Mucosa of rectum (tissue), 2 donors: Measurements from ENCODE around the gene TFAP2E.
A peak's percentile ranks its signal among the peaks of the same experiment; 100 is the strongest.
"Not testable (repeated sequence)": the region's sequence is repeated elsewhere in the genome, so short reads cannot be mapped to it uniquely, and the experiment has no call there.

Source experiments
- H3K27ac ChIP-seq, 2 donors: one replicate each; pipeline ENCODE4 v1.7.0; 2013; ENCODE audit warnings: inconsistent platforms in 2 of 2, low read depth in 2 of 2, low read length in 2 of 2
- H3K27me3 ChIP-seq, 2 donors: one replicate each; pipeline ENCODE4 v1.7.0; 2013; ENCODE audit warnings: low read length in 2 of 2; ENCODE audit not compliant: control insufficient read depth in 2 of 2, insufficient read depth in 2 of 2
- H3K36me3 ChIP-seq, 2 donors: one replicate each; pipeline ENCODE4 v1.7.0; 2013; ENCODE audit warnings: low read length in 2 of 2; ENCODE audit not compliant: control insufficient read depth in 2 of 2, insufficient read depth in 2 of 2
- H3K4me1 ChIP-seq, 2 donors: one replicate each; pipeline ENCODE4 v1.7.0; 2013; ENCODE audit warnings: low read length in 2 of 2, mild to moderate bottlenecking in 1 of 2; ENCODE audit not compliant: control insufficient read depth in 2 of 2, insufficient read depth in 2 of 2
- H3K4me3 ChIP-seq, 2 donors: one replicate each; pipeline ENCODE4 v1.7.0; 2013; ENCODE audit warnings: low read length in 2 of 2
- H3K9ac ChIP-seq, 2 donors: one replicate each; pipeline ENCODE4 v1.7.0; 2013; ENCODE audit warnings: low read length in 2 of 2, low read depth in 1 of 2, mild to moderate bottlenecking in 1 of 2
- H3K9me3 ChIP-seq, 2 donors: one replicate each; pipeline ENCODE4 v1.7.0; 2013; ENCODE audit warnings: low read length in 2 of 2; ENCODE audit not compliant: control insufficient read depth in 2 of 2
- donor health status: healthy.
- donor health status: Normal muscosa, but diverticular disease.

Gene TFAP2E

DNA sequence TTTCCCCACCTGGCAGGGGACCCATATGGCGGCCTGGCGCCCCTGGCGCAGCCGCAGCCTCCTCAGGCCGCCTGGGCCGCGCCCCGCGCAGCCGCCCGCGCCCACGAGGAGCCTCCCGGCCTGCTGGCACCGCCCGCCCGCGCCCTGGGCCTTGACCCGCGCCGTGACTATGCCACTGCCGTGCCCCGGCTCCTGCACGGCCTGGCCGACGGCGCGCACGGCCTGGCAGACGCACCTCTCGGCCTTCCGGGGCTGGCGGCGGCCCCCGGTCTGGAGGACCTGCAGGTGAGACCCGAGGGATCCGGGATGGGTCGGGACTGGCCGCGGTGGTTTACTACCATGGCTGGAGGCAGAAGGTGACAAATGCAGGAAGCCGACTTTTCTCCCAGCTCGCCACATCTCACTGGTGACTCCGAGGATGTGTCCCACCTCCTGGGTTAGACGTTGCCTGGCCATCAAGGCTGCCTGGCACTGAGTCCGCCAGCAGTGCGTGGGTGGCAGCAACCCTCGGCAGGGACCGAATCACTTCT lies 1.1 kb downstream of the TFAP2E start:
- H3K4me3 ChIP-seq, result peak overlapping the region in 1 of 2 donors; percentile 43
- H3K27me3 ChIP-seq, result peaks cover 18 to 27% of the 10 kb centered on the region in 2 donors

DNA sequence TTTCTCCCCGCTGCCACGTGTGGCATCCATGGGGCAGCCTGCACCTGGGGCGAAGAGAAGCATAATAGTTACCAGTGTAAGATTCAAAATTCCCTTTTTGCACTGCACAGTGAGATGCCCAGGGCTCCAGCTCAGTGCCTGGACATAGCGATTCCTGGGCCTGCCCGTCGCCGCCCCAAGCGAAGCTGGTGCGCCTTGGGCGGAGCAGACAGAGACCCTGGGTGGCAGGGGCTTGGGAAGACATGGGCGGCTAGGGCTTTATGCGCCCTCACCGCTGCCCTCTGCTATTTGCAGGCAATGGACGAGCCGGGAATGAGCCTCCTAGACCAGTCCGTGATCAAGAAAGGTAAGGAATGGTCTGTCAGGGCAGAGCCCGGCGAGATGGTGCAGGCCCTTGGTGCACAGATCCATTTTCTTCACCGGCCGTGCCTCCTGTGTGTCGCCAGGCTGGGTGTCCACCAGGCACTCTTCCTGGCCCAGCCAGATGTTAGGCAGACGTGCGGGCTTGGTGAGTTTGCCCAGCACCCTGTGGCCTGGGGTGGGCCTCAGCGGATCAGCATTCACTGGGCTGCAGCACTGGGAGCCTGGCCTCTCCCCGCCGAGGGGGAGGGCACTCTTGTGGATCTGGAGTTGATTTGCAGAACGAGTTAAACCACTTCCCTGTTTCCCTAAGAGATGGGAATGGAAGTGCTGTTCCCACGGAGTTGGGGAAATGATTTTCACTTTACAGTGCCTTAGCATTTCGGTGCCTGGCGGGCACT lies 1.7 kb downstream of the TFAP2E start:
- Histone ChIP-seq H3K4me3 (no peak overlapping the region), H3K9ac (no peak overlapping the region), H3K27me3 (peaks cover 18 to 27% of the 10 kb centered on the region in 2 donors), H3K27ac (no peak overlapping the region), H3K36me3 (no peaks in the 10 kb centered on the region), H3K4me1 (peaks cover 5 to 17% of the 10 kb centered on the region in 2 donors), H3K9me3 (no peaks in the 10 kb centered on the region)

More for the DNA sequence above, 1.1 kb downstream of the TFAP2E start:
- H3K4me1 ChIP-seq, result peaks cover 5 to 17% of the 10 kb centered on the region in 2 donors
- no peak overlapping the region for H3K9ac ChIP-seq
- no peak overlapping the region for H3K27ac ChIP-seq
- H3K36me3 ChIP-seq, result no peaks in the 10 kb centered on the region
- no peaks in the 10 kb centered on the region for H3K9me3 ChIP-seq

DNA sequence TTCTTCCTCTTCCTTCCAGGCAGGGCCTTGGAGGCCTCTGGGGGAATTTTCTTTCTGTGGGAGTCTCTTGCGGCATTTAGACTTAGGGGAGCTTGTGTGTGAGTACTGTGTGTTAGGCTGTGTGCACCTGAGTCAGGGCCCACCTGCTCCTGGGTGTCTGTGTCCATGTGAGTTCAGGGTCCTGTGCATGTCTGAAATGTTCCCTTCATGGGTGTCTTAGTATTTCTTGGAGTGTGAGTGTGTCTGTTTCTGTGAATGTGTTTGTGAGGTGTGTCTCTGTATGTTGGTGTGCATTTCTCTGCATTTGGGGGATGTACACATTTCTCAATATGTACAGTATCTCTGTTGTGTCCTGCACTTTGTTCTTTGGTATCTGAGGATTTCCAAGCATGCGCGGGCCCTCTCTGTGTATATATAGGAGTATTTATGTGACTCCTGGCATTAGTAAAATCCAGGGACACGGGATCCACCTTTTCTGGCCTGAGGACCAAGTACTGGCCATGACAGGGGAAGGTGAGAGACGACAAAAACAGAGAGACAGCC lies 2.4 kb downstream of the TFAP2E start:
- H3K36me3 ChIP-seq, result no peaks in the 10 kb centered on the region
- no peak overlapping the region for H3K9ac ChIP-seq
- peaks cover 18 to 24% of the 10 kb centered on the region in 2 donors for H3K27me3 ChIP-seq
- no peaks in the 10 kb centered on the region for H3K9me3 ChIP-seq
- H3K4me1 ChIP-seq, result peaks cover 5 to 17% of the 10 kb centered on the region in 2 donors
- no peak overlapping the region for H3K4me3 ChIP-seq
- H3K27ac ChIP-seq, result no peak overlapping the region

DNA sequence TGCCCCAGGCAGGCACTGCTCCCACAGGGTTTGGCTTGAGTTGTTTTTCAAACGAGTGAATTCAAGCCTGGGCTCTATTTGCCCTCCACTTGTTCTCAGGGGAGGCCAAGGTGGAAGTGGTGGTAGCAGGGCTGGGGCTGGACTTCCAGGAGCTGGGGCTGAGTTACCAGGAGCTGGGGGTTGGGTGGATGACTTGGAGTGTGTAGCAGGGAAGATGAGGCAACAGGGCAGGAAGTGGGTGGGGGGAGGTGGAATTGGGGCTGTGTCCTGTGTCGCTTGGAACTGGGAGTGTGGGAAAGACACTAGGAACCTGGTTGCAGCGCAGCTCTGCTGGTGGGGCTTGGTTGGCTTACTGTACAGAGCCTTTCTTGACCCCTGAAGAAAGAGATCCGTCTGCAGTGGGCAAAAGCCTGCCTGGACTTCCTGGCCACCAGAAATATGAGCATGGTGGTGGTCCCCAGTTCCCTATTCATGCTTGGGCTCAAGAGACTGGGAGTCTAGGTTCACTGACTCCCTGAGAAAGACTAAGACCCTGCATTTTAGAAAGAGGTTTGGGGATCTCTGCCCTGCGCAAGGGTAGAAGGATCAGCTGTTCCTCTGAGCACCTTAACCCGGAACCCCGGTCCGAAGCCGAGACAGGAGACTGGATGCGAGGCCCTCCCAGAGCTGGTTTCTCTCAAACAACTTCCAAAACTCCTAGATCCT lies 3.1 kb downstream of the TFAP2E start:
- H3K27ac ChIP-seq, result no peak overlapping the region
- H3K27me3 ChIP-seq, result peaks cover 15 to 23% of the 10 kb centered on the region in 2 donors
- H3K9me3 ChIP-seq, result no peaks in the 10 kb centered on the region
- H3K9ac ChIP-seq, result no peak overlapping the region
- H3K4me1 ChIP-seq, result peaks cover 5 to 17% of the 10 kb centered on the region in 2 donors
- no peaks in the 10 kb centered on the region for H3K36me3 ChIP-seq
- no peak overlapping the region for H3K4me3 ChIP-seq

DNA sequence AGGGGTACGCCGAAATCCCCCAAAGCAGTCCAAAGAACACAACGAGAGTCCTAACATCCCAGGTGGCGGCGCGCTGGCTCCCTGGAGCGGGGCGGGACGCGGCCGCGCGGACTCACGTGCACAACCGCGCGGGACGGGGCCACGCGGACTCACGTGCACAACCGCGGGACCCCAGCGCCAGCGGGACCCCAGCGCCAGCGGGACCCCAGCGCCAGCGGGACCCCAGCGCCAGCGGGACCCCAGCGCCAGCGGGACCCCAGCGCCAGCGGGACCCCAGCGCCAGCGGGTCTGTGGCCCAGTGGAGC lies 3.6 kb downstream of the TFAP2E start:
- peak overlapping the region in 1 of 2 donors; percentile 67 for H3K4me3 ChIP-seq
- H3K27ac ChIP-seq, H3K36me3 ChIP-seq, H3K9ac ChIP-seq, H3K9me3 ChIP-seq: not testable (repeated sequence)
- peaks cover 11 to 19% of the 10 kb centered on the region in 2 donors for H3K27me3 ChIP-seq
- H3K4me1 ChIP-seq, result peaks cover 5 to 17% of the 10 kb centered on the region in 2 donors

DNA sequence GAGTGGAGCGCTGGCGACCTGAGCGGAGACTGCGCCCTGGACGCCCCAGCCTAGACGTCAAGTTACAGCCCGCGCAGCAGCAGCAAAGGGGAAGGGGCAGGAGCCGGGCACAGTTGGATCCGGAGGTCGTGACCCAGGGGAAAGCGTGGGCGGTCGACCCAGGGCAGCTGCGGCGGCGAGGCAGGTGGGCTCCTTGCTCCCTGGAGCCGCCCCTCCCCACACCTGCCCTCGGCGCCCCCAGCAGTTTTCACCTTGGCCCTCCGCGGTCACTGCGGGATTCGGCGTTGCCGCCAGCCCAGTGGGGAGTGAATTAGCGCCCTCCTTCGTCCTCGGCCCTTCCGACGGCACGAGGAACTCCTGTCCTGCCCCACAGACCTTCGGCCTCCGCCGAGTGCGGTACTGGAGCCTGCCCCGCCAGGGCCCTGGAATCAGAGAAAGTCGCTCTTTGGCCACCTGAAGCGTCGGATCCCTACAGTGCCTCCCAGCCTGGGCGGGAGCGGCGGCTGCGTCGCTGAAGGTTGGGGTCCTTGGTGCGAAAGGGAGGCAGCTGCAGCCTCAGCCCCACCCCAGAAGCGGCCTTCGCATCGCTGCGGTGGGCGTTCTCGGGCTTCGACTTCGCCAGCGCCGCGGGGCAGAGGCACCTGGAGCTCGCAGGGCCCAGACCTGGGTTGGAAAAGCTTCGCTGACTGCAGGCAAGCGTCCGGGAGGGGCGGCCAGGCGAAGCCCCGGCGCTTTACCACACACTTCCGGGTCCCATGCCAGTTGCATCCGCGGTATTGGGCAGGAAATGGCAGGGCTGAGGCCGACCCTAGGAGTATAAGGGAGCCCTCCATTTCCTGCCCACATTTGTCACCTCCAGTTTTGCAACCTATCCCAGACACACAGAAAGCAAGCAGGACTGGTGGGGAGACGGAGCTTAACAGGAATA lies 4.2 kb downstream of the TFAP2E start:
- Histone ChIP-seq H3K27ac (no peak overlapping the region), H3K9me3 (no peaks in the 10 kb centered on the region), H3K27me3 (peaks cover 5 to 15% of the 10 kb centered on the region in 2 donors), H3K36me3 (no peaks in the 10 kb centered on the region), H3K4me1 (peaks cover 5 to 17% of the 10 kb centered on the region in 2 donors), H3K9ac (peak overlapping the region; percentile 54 to 58), H3K4me3 (peak overlapping the region; percentile 66 to 67)

DNA sequence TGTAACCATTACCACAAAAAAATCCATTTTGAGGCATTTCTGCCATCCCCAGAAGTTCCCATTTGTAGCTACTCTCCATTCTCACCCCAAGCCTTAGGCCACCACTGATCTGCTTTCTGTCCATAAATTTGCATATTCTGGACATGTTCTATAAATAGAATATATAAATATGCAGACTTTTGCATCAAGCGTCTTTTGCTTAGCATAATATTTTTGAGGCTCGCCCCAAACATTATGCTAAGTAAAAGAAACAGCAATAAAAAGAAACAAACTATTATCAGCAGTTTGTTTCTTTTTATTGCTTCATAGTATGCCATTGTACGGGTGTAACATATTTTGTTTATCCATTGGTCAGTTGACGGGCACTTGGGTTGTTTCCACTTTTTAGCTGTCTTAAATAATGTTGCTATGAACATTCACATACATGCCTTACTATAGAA lies 7.9 kb downstream of the TFAP2E start:
- Histone ChIP-seq H3K9ac (no peak overlapping the region), H3K4me3 (no peak overlapping the region), H3K27me3 (no peaks in the 10 kb centered on the region), H3K9me3 (no peaks in the 10 kb centered on the region), H3K4me1 (peaks cover 5 to 12% of the 10 kb centered on the region in 2 donors), H3K36me3 (no peaks in the 10 kb centered on the region), H3K27ac (no peak overlapping the region)

DNA sequence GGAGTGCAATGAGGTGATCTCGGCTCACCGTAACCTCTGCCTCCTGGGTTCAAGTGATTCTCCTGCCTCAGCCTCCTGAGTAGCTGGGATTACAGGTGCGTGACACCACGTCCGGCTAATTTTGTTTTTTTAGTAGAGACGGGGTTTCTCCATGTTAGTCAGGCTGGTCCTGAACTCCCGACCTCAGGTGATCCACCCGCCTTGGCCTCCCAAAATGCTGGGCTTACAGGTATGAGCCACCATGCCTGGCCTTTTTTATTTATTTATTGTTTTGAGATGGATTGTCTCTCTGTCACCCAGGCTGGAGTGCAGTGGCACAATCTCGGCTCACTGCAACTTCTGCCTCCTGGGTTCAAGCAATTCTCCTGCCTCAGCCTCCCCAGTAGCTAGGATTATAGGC lies 8.5 kb downstream of the TFAP2E start:
- not testable (repeated sequence) for H3K27ac ChIP-seq, H3K9ac ChIP-seq, H3K4me3 ChIP-seq, H3K27me3 ChIP-seq, H3K36me3 ChIP-seq, H3K9me3 ChIP-seq
- peaks cover 5 to 12% of the 10 kb centered on the region in 2 donors for H3K4me1 ChIP-seq

DNA sequence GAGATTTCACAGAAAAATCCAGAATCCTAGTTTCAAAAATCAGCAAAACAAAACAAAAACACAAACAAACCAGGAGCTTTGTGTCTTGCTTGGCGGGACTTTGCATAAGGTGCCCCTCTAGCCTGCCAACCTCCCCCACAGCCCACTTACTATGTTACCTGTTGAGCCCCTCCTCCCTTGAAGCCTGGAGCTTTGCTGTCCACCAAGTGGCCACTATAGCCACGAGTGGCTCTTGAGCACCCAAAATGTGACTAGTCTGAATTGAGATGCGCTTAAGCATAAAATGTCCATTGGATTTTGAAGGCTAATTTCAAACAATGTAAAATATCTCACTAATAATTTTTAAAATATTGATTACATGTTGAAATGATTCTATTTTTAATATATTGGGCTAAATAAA lies 12.2 kb downstream of the TFAP2E start:
- H3K9me3 ChIP-seq, result no peaks in the 10 kb centered on the region
- no peaks in the 10 kb centered on the region for H3K36me3 ChIP-seq
- H3K4me1 ChIP-seq, result no peaks in the 10 kb centered on the region
- no peak overlapping the region for H3K27ac ChIP-seq
- no peaks in the 10 kb centered on the region for H3K27me3 ChIP-seq
- H3K9ac ChIP-seq, result no peak overlapping the region
- H3K4me3 ChIP-seq, result no peak overlapping the region
